ENCODE results near the gene NR2F1-AS1. TPM values are rescaled to one million over a fixed set of nuclear protein-coding genes. Genes with fewer than 3 reads are reported as not detected.
A peak's percentile ranks its signal among the peaks of the same experiment; 100 is the strongest.

The NR2F1-AS1 gene
- total and polyA plus RNA-seq, 2 experiments from 2014 or later, result 0.45 to 0.49 TPM

- H3K27me3 ChIP-seq, result peaks cover 5% of the 10 kb centered on the region
- no peaks in the 10 kb centered on the region for H3K36me3 ChIP-seq
- no peak overlapping the region for H3K27ac ChIP-seq
- TF ChIP-seq CTCF (IDR thresholded peaks at IDR 0.05; ENCODE audit: low read depth, low read length), result no peak
- no peaks in the 10 kb centered on the region for H3K4me1 ChIP-seq (ENCODE audit: low read depth)
- H3K4me3 ChIP-seq, result no peak overlapping the region
- no peaks in the 10 kb centered on the region for H3K9me3 ChIP-seq (ENCODE audit: low read depth)
- DNase-seq (ENCODE audit: low read depth in 1 of 2, low spot score in 1 of 2), result no peak
Observed at GRCh38 chr5:93384995-93385394, 196.0 kb downstream of the NR2F1-AS1 start.

DNA sequence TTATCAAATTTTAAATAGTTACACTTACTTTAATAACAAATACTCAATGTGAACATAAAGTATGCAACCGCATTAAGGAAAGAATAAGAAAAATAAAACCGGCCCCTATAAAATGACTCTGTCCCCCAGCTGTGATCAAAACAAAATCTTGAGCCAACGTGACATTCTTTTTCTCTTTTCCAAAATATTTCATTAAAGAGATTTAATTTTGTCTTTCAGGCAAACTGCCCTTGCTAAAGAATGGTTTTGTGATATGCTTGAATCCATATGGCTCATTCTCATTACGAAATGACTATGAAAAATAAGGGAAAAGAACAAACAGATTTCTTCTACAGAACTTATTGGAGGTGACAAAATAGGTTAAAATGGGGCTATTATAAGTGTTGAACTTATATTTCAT, 197.0 kb downstream of the NR2F1-AS1 start:
- no peak overlapping the region for H3K4me3 ChIP-seq
- no peaks in the 10 kb centered on the region for H3K36me3 ChIP-seq
- H3K27me3 ChIP-seq, result peaks cover 5% of the 10 kb centered on the region
- no peak overlapping the region for H3K27ac ChIP-seq
- no peaks in the 10 kb centered on the region for H3K9me3 ChIP-seq (ENCODE audit: low read depth)
- DNase-seq (ENCODE audit: low read depth in 1 of 2, low spot score in 1 of 2), result no peak
- H3K4me1 ChIP-seq (ENCODE audit: low read depth), result no peaks in the 10 kb centered on the region
- no peak for TF ChIP-seq CTCF (IDR thresholded peaks at IDR 0.05; ENCODE audit: low read depth, low read length)

DNA sequence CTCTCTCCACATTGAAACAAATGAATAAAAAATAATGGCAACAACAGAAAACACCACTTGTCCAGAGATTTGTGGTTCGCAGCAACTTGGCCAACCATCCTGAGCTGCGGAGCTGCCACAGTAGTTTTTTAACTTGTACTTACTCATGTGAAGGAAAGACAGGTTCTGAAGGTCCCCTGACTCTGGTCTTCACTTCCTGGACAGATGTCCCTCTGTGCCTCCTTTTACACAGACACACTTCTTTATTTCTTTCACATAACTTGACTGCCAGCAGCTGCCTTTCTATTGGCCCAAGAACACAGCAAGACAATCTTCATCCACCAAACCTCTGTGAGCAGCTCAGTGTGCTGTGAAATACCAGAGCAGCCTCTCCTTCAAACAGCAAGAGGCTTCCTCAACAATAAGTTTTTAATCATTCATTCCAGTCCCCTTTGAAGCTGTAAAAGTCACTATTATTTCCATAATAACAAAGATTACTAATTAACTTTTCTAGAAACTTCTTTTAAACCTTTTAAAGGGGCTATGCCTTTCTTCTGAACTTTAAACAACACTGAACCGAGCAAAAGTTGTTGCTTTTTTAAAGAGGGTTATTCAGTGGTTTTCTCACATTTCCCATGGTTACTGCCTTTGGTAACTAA, 198.7 kb downstream of the NR2F1-AS1 start:
- no peaks in the 10 kb centered on the region for H3K9me3 ChIP-seq (ENCODE audit: low read depth)
- H3K27ac ChIP-seq, result no peak overlapping the region
- H3K36me3 ChIP-seq, result no peaks in the 10 kb centered on the region
- no peaks in the 10 kb centered on the region for H3K4me1 ChIP-seq (ENCODE audit: low read depth)
- peaks cover 5% of the 10 kb centered on the region for H3K27me3 ChIP-seq
- H3K4me3 ChIP-seq, result no peak overlapping the region
- no peak for DNase-seq (ENCODE audit: low read depth in 1 of 2, low spot score in 1 of 2)
- TF ChIP-seq CTCF (IDR thresholded peaks at IDR 0.05; ENCODE audit: low read depth, low read length), result no peak

GRCh38 chr5:93381057-93381456, 200.0 kb downstream of the NR2F1-AS1 start:
- Histone ChIP-seq H3K27ac (no peak overlapping the region), H3K4me1 (ENCODE audit: low read depth) (no peaks in the 10 kb centered on the region), H3K4me3 (no peak overlapping the region), H3K27me3 (peaks cover 5% of the 10 kb centered on the region), H3K9me3 (ENCODE audit: low read depth) (no peaks in the 10 kb centered on the region), H3K36me3 (no peaks in the 10 kb centered on the region)
- DNase-seq (ENCODE audit: low read depth in 1 of 2, low spot score in 1 of 2), result peak in 1 of 2 donors; percentile 23
- no peak for TF ChIP-seq CTCF (IDR thresholded peaks at IDR 0.05; ENCODE audit: low read depth, low read length)

GRCh38 chr5:93378073-93378472, 202.9 kb downstream of the NR2F1-AS1 start:
- DNase-seq (ENCODE audit: low read depth in 1 of 2, low spot score in 1 of 2), result peak in 1 of 2 donors; percentile 40
- no peaks in the 10 kb centered on the region for H3K4me1 ChIP-seq (ENCODE audit: low read depth)
- H3K9me3 ChIP-seq (ENCODE audit: low read depth), result no peaks in the 10 kb centered on the region
- no peaks in the 10 kb centered on the region for H3K36me3 ChIP-seq
- H3K4me3 ChIP-seq, result no peak overlapping the region
- peaks cover 3% of the 10 kb centered on the region for H3K27me3 ChIP-seq
- H3K27ac ChIP-seq, result no peak overlapping the region
- TF ChIP-seq CTCF (IDR thresholded peaks at IDR 0.05; ENCODE audit: low read depth, low read length), result no peak

Data from cardiac muscle cell (in vitro differentiated cells and primary cell).